ENCODE measurements around the gene TRMT44.

- TF ChIP-seq, protein P1, sequence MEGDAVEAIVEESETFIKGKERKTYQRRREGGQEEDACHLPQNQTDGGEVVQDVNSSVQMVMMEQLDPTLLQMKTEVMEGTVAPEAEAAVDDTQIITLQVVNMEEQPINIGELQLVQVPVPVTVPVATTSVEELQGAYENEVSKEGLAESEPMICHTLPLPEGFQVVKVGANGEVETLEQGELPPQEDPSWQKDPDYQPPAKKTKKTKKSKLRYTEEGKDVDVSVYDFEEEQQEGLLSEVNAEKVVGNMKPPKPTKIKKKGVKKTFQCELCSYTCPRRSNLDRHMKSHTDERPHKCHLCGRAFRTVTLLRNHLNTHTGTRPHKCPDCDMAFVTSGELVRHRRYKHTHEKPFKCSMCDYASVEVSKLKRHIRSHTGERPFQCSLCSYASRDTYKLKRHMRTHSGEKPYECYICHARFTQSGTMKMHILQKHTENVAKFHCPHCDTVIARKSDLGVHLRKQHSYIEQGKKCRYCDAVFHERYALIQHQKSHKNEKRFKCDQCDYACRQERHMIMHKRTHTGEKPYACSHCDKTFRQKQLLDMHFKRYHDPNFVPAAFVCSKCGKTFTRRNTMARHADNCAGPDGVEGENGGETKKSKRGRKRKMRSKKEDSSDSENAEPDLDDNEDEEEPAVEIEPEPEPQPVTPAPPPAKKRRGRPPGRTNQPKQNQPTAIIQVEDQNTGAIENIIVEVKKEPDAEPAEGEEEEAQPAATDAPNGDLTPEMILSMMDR (IDR thresholded peaks at IDR 0.05) = no peak
- no peak for TF ChIP-seq POLR2A (IDR thresholded peaks at IDR 0.05)
Measured at GRCh38 chr4:8474856-8475255, 34.3 kb downstream of the TRMT44 start.

All from thyroid gland (tissue), 4 donors.